CD4-positive, alpha-beta T cell treated with Interleukin-10 for 1 hour (primary cell): ENCODE data around the gene STIP1.
A peak's percentile ranks its signal among the peaks of the same experiment; 100 is the strongest.
"Not testable (repeated sequence)": the region's sequence is repeated elsewhere in the genome, so short reads cannot be mapped to it uniquely, and the experiment has no call there.

Experiments used
- DNase-seq: peaks from one replicate; pipeline ENCODE4 v3.0.0-alpha.2; 2020

The STIP1 gene

GRCh38 chr11:64161037-64161436 lies 24.9 kb upstream of the STIP1 start:
- DNase-seq, result no peak

GRCh38 chr11:64162769-64163168 lies 23.2 kb upstream of the STIP1 start:
- not testable (repeated sequence) for DNase-seq

- no peak for DNase-seq
These were observed 22.0 kb upstream of the STIP1 start for GRCh38 chr11:64163951-64164350.

- DNase-seq, result no peak
These were observed 21.3 kb upstream of the STIP1 start for GRCh38 chr11:64164392-64165312.

- no peak for DNase-seq
These were observed 20.5 kb upstream of the STIP1 start for GRCh38 chr11:64165481-64165841.

GRCh38 chr11:64165842-64166635 lies 19.9 kb upstream of the STIP1 start, which contains the start of gene MACROD1:
TSS of gene MACROD1 (minus strand) at chr11:64166113. CDS start at chr11:64165994, 119 bp downstream.
- DNase-seq, result peak; percentile 83

- DNase-seq, result no peak
These were observed 15.6 kb upstream of the STIP1 start for GRCh38 chr11:64170419-64170818.

GRCh38 chr11:64173616-64174355 lies 12.2 kb upstream of the STIP1 start:
- no peak for DNase-seq

- DNase-seq, result no peak
These were observed 9.2 kb upstream of the STIP1 start for GRCh38 chr11:64176751-64177150.

GRCh38 chr11:64178203-64178602 lies 7.8 kb upstream of the STIP1 start:
- no peak for DNase-seq

- no peak for DNase-seq
These were observed 6.9 kb upstream of the STIP1 start for GRCh38 chr11:64178951-64179639.

- no peak for DNase-seq
These were observed 5.1 kb upstream of the STIP1 start for GRCh38 chr11:64180891-64181290.

- peak; percentile 29 for DNase-seq
These were observed 4.2 kb upstream of the STIP1 start for GRCh38 chr11:64181506-64182411.

- no peak for DNase-seq
These were observed 2.1 kb upstream of the STIP1 start for GRCh38 chr11:64183890-64184289.

- DNase-seq, result no peak
These were observed 737 bp upstream of the STIP1 start for GRCh38 chr11:64185175-64185692.

- peak; percentile 55 for DNase-seq
These were observed 658 bp downstream of the STIP1 start for GRCh38 chr11:64186492-64187165.

- DNase-seq, result no peak
These were observed 6.5 kb downstream of the STIP1 start for GRCh38 chr11:64192434-64192833.

- no peak for DNase-seq
These were observed 10.7 kb downstream of the STIP1 start for GRCh38 chr11:64196626-64197025.

GRCh38 chr11:64198511-64198910 lies 12.5 kb downstream of the STIP1 start:
- no peak for DNase-seq

- no peak for DNase-seq
These were observed 15.6 kb downstream of the STIP1 start for GRCh38 chr11:64201543-64201942.

- DNase-seq, result no peak
These were observed 17.0 kb downstream of the STIP1 start for GRCh38 chr11:64202992-64203391.
